Gastroesophageal sphincter (tissue), 4 donors: Measurements from ENCODE around the gene INSM1. TPM values are rescaled to one million over a fixed set of nuclear protein-coding genes. Genes with fewer than 3 reads are reported as not detected.

Experiments
- ATAC-seq: fragments of 150-250 bp; one replicate; pipeline ENCODE4 v1.9.1; 2016; ENCODE audit warnings: mild to moderate bottlenecking, moderate library complexity
- H3K27ac ChIP-seq, 4 donors: fragments of 200-600 bp; sonication (generic) in 3 of 4; 1 replicate in 3 of 4; 2 replicates in 1 of 4; pipeline ENCODE4 v1.5.1; 2016 to 2019
- H3K27me3 ChIP-seq: fragments of 200-600 bp; sonication (generic); one replicate; pipeline ENCODE4 v1.5.1; 2019
- H3K36me3 ChIP-seq, 2 donors: fragments of 200-600 bp; sonication (generic); one replicate each; pipeline ENCODE4 v1.5.1; 2019; ENCODE audit warnings: control low read depth in 1 of 2
- H3K4me1 ChIP-seq, 3 donors: fragments of 200-600 bp; sonication (generic); 1 replicate in 2 of 3; 2 replicates in 1 of 3; pipeline ENCODE4 v1.5.1; 2016 to 2019; ENCODE audit warnings: control low read depth in 2 of 3
- H3K4me3 ChIP-seq, 2 donors: fragments of 200-600 bp; sonication (generic); one replicate each; pipeline ENCODE4 v1.5.1; 2019; ENCODE audit warnings: mild to moderate bottlenecking in 1 of 2, moderate library complexity in 1 of 2
- H3K9me3 ChIP-seq, 3 donors: fragments of 200-600 bp; sonication (generic); one replicate each; pipeline ENCODE4 v1.5.1; 2017 to 2019; ENCODE audit warnings: control low read depth in 2 of 3
- EP300 ChIP-seq: sonication (generic); formaldehyde crosslinking; IDR thresholded peaks from one replicate; pipeline ENCODE4 v1.6.1; 2017; ENCODE audit warnings: antibody characterized with exemption, mild to moderate bottlenecking
- POLR2A ChIP-seq, 2 donors: fragments of 450-650 bp; IDR thresholded peaks; one replicate each; pipeline ENCODE4 v1.6.1; 2017; ENCODE audit warnings: antibody characterized with exemption in 2 of 2, mild to moderate bottlenecking in 2 of 2, moderate library complexity in 1 of 2
- POLR2AphosphoS5 ChIP-seq: sonication (generic); formaldehyde crosslinking; IDR thresholded peaks from one replicate; pipeline ENCODE4 v1.6.1; 2017; ENCODE audit warnings: antibody characterized with exemption
- WGBS, 2 donors: methylation state at CpG; one replicate each; pipeline ENCODE4 v1.1.5; 2018; ENCODE audit warnings: low coverage in 1 of 2; 5-methylcytosine and 5-hydroxymethylcytosine counted together
- total RNA-seq, 4 donors: library from RNA; depleted of rRNA; stranded (reverse); fragments of >200 nt; gene quantifications; one replicate each; pipeline ENCODE4 v1.1.0, GENCODE V29; 2016
- TF ChIP-seq, protein P1 (sequence below), 4 experiments: fragments of 200-600 bp in 2 of 4; fragments of 450-650 bp in 2 of 4; sonication (generic) in 1 of 4; IDR thresholded peaks; one replicate each; pipeline ENCODE4 v1.5.1; 2017 to 2019; ENCODE audit warnings: antibody characterized with exemption in 4 of 4, mild to moderate bottlenecking in 2 of 4, moderate library complexity in 2 of 4

Gene INSM1
- total RNA-seq, 4 donors from 2014 or later: 0.15 TPM; not detected in 3

DNA sequence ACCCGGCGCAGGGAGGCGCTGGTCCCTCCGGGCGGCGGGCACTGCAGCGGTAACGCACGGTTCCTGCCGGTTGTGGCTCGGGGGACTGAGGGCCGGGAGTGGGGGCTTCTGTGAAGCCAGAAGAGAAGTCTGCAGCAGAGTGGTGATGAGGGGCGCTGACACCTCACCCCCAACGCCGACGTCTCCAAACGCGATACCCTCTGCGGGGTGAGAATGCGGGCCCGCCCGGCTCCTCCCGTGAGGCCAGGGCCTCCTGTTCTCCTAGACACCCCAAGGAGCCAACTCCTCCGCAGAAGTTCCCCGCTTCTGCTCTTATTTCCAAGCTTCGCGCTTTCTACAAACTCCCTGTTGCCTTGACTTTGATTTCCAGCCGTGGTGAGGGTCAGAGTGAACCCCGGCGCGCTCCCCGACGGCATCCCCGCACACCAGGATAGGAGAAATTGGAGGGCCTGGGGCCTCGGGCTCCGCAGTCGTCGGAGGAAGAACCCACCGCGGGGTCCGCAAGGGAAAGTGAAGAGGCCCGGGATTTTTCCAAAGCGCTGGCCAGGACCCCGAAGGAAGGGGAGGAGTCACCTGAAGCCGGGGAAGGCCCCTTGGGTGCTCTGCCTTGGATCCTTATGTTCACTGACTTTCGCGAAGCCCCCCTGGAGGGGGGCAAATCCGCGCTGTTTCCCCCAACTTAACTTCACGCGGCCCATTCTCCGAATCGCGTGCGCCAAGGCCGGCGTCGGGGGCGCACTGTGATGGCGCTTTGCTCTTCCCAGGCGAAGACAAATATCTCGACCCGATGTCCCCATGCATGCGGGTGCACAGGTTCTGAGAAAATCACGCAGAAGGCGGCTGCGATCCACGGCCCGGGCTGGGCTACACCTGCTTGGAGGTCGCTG lies 3.1 kb upstream of the INSM1 start:
- no peak for ATAC-seq
- WGBS, 2 donors: 3 to 12% methylated on average over 5 to 8 of the region's 70 CpGs
- H3K4me3 ChIP-seq: no peak overlapping the region
- H3K4me1 ChIP-seq: peaks cover 0 to 61% (median 19%) of the 10 kb centered on the region in 3 donors
- peaks cover 99% of the 10 kb centered on the region for H3K27me3 ChIP-seq
- no peaks in the 10 kb centered on the region for H3K36me3 ChIP-seq
- no peaks in the 10 kb centered on the region for H3K9me3 ChIP-seq
- H3K27ac ChIP-seq: no peak overlapping the region
- TF ChIP-seq, protein P1, sequence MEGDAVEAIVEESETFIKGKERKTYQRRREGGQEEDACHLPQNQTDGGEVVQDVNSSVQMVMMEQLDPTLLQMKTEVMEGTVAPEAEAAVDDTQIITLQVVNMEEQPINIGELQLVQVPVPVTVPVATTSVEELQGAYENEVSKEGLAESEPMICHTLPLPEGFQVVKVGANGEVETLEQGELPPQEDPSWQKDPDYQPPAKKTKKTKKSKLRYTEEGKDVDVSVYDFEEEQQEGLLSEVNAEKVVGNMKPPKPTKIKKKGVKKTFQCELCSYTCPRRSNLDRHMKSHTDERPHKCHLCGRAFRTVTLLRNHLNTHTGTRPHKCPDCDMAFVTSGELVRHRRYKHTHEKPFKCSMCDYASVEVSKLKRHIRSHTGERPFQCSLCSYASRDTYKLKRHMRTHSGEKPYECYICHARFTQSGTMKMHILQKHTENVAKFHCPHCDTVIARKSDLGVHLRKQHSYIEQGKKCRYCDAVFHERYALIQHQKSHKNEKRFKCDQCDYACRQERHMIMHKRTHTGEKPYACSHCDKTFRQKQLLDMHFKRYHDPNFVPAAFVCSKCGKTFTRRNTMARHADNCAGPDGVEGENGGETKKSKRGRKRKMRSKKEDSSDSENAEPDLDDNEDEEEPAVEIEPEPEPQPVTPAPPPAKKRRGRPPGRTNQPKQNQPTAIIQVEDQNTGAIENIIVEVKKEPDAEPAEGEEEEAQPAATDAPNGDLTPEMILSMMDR (IDR thresholded peaks at IDR 0.05): no peak
- TF ChIP-seq POLR2A (IDR thresholded peaks at IDR 0.05) (no peak), POLR2AphosphoS5 (no peak), EP300 (no peak)

DNA sequence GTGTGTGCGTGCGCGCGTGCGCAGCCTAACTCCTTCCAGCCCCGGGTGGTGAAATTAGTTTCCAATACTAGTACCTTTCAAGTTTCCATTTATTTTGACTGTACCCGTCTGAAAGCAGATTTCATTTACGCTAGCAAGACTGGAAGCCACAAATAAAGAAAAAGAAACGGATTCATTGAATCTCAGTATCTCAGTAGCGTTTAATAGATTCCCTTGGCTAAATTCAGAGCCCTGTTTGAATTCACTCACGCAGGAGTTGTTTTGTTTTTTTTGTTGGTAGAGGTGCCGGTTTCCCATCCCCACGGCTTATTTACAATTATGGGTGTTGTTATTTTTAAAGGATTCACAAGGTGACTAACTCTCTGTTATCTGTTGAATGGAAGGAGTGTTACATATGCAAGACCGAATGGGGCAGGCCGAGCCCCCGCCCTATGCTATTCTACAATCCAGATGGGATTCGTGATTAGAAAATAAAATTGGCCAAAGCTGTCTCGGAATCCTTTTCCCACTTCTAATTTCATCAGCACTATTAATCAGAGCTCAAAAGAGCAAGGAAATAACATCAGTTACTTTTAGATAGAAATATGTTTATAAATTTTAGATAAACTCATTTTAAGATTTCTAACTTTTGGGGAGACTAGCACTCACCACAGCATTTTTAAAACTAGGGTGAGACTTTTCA lies 2.3 kb upstream of the INSM1 start:
- no peak overlapping the region for H3K27ac ChIP-seq
- H3K36me3 ChIP-seq: no peaks in the 10 kb centered on the region
- no peak for TF ChIP-seq POLR2A (IDR thresholded peaks at IDR 0.05)
- TF ChIP-seq, protein P1 (IDR thresholded peaks at IDR 0.05): no peak
- TF ChIP-seq POLR2AphosphoS5: no peak
- no peak for TF ChIP-seq EP300
- H3K9me3 ChIP-seq: no peaks in the 10 kb centered on the region
- no peak overlapping the region for H3K4me3 ChIP-seq
- peaks cover 0 to 63% (median 16%) of the 10 kb centered on the region in 3 donors for H3K4me1 ChIP-seq
- peaks cover 99% of the 10 kb centered on the region for H3K27me3 ChIP-seq
- ATAC-seq: no peak
- WGBS, 2 donors: 1 to 9% methylated on average over 16 of the region's 18 CpGs

DNA sequence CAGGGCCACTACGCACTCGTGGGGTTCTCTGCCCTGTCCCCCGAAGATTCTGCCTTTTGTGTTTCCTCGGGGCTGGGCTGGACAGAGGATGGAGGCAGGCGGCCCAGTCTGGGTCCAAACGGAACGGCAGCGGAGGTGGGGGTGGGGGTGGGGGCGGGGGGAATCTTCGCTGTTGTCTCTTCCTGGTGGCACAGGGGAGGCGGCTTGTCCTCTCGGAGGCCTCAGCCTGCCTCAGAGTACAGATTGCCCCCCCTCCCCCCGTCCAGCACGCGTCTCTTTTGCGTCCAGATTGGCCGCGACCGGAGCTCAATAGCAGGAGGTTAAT lies 1.4 kb upstream of the INSM1 start:
- H3K4me1 ChIP-seq: peaks cover 0 to 63% (median 16%) of the 10 kb centered on the region in 3 donors
- no peak for ATAC-seq
- H3K27ac ChIP-seq: no peak overlapping the region
- peaks cover 100% of the 10 kb centered on the region for H3K27me3 ChIP-seq
- no peak overlapping the region for H3K4me3 ChIP-seq
- H3K36me3 ChIP-seq: no peaks in the 10 kb centered on the region
- TF ChIP-seq, protein P1 (IDR thresholded peaks at IDR 0.05): no peak
- TF ChIP-seq EP300 (no peak), POLR2A (IDR thresholded peaks at IDR 0.05) (no peak), POLR2AphosphoS5 (no peak)
- no peaks in the 10 kb centered on the region for H3K9me3 ChIP-seq
- WGBS, 2 donors: no CpG with 5 or more reads among the region's 19 CpGs

DNA sequence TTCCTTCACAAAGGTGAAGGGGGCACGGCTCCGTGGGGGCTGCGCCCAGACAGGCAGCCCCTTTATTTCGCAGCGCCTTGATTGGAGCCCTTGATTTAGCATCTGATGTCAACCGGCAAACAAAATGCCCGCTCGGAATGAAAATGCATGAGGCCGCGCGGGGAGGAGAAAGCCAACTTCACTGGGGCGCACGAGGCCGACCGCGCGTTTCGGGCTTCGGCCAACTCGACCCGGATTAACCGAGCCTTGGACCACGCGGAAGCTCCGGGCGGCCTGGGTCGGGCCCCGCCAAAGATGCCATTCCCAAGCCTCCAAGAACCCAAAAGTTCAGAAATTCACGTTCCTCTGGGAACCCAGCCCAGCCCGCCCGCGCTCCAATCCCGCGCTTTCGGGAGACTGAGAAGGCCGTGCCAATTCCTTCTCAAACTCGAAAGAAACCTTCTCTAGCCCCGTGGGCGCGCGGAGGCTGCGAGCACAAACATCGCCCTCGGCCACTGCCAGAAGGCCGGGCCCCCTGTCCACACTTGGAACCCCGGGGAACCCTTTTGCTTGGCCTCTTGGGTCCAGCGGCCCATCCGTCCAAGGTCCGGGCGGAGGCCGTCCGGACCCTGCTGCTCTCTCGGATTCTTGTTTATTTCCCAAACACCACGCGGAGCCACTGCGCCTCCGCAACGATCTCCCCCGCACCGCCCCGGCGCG lies 879 bp upstream of the INSM1 start:
- no peak for ATAC-seq
- TF ChIP-seq POLR2A (IDR thresholded peaks at IDR 0.05) (no peak), POLR2AphosphoS5 (no peak), EP300 (no peak)
- TF ChIP-seq, protein P1 (IDR thresholded peaks at IDR 0.05): no peak
- Histone ChIP-seq H3K27me3 (peaks cover 100% of the 10 kb centered on the region), H3K36me3 (no peaks in the 10 kb centered on the region), H3K4me3 (peak overlapping the region in 1 of 2 donors; percentile 44), H3K4me1 (peaks cover 0 to 63% (median 16%) of the 10 kb centered on the region in 3 donors), H3K9me3 (no peaks in the 10 kb centered on the region), H3K27ac (no peak overlapping the region)
- no CpG with 5 or more reads among the region's 63 CpGs for WGBS, 2 donors
